ENCODE data around the gene DNAJB7. TPM values are rescaled to one million over a fixed set of nuclear protein-coding genes. Genes with fewer than 3 reads are reported as not detected.

DNAJB7 gene
- total and polyA plus RNA-seq, 2 of the 13 experiments (the other 11 are each of a cell fraction or from before 2014, with no cell fraction given): not detected

- TF ChIP-seq ZFY (CRISPR knock-in tag; IDR thresholded peaks at IDR 0.05) (no peak), ZBTB20 (CRISPR knock-in tag; IDR thresholded peaks at IDR 0.05; ENCODE audit: borderline replicate concordance, low read depth) (0 out of 2 replicates have a peak, but pooled peaks have one; percentile 13), ZBTB44 (CRISPR knock-in tag; IDR thresholded peaks at IDR 0.05) (no peak), MATR3 (CRISPR knock-in tag; IDR thresholded peaks at IDR 0.05) (no peak), TAF1 (CRISPR knock-in tag; IDR thresholded peaks at IDR 0.05) (no peak), ZBTB7A (CRISPR knock-in tag; IDR thresholded peaks at IDR 0.05) (no peak), HOXA7 (CRISPR knock-in tag; IDR thresholded peaks at IDR 0.05) (no peak), RFXAP (CRISPR knock-in tag; IDR thresholded peaks at IDR 0.05; ENCODE audit: borderline replicate concordance) (no peak), IKZF1 (IDR thresholded peaks at IDR 0.05) (no peak), ZEB1 (IDR thresholded peaks at IDR 0.05; ENCODE audit: insufficient replicate concordance, low read depth) (no peak), HMG20B (CRISPR knock-in tag; conservative IDR thresholded peaks at IDR 0.05) (no peak), ZNF329 (CRISPR knock-in tag; IDR thresholded peaks at IDR 0.05; ENCODE audit: low read depth) (0 out of 2 replicates have a peak, but pooled peaks have one; percentile 34), BRF2 (CRISPR knock-in tag; IDR thresholded peaks at IDR 0.05) (no peak), MXD3 (CRISPR knock-in tag; IDR thresholded peaks at IDR 0.05) (no peak), WIZ (CRISPR knock-in tag; IDR thresholded peaks at IDR 0.05) (no peak), HIC2 (CRISPR knock-in tag; IDR thresholded peaks at IDR 0.05; ENCODE audit: low read depth) (no peak), SNRNP70 (IDR thresholded peaks at IDR 0.05; ENCODE audit: low read depth, low read length) (no peak), ZNF143 (CRISPR knock-in tag; IDR thresholded peaks at IDR 0.05) (no peak)
- TF ChIP-seq, protein P1, sequence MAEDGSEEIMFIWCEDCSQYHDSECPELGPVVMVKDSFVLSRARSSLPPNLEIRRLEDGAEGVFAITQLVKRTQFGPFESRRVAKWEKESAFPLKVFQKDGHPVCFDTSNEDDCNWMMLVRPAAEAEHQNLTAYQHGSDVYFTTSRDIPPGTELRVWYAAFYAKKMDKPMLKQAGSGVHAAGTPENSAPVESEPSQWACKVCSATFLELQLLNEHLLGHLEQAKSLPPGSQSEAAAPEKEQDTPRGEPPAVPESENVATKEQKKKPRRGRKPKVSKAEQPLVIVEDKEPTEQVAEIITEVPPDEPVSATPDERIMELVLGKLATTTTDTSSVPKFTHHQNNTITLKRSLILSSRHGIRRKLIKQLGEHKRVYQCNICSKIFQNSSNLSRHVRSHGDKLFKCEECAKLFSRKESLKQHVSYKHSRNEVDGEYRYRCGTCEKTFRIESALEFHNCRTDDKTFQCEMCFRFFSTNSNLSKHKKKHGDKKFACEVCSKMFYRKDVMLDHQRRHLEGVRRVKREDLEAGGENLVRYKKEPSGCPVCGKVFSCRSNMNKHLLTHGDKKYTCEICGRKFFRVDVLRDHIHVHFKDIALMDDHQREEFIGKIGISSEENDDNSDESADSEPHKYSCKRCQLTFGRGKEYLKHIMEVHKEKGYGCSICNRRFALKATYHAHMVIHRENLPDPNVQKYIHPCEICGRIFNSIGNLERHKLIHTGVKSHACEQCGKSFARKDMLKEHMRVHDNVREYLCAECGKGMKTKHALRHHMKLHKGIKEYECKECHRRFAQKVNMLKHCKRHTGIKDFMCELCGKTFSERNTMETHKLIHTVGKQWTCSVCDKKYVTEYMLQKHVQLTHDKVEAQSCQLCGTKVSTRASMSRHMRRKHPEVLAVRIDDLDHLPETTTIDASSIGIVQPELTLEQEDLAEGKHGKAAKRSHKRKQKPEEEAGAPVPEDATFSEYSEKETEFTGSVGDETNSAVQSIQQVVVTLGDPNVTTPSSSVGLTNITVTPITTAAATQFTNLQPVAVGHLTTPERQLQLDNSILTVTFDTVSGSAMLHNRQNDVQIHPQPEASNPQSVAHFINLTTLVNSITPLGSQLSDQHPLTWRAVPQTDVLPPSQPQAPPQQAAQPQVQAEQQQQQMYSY (CRISPR knock-in tag; IDR thresholded peaks at IDR 0.05): peak; percentile 89
- TF ChIP-seq, protein P2, sequence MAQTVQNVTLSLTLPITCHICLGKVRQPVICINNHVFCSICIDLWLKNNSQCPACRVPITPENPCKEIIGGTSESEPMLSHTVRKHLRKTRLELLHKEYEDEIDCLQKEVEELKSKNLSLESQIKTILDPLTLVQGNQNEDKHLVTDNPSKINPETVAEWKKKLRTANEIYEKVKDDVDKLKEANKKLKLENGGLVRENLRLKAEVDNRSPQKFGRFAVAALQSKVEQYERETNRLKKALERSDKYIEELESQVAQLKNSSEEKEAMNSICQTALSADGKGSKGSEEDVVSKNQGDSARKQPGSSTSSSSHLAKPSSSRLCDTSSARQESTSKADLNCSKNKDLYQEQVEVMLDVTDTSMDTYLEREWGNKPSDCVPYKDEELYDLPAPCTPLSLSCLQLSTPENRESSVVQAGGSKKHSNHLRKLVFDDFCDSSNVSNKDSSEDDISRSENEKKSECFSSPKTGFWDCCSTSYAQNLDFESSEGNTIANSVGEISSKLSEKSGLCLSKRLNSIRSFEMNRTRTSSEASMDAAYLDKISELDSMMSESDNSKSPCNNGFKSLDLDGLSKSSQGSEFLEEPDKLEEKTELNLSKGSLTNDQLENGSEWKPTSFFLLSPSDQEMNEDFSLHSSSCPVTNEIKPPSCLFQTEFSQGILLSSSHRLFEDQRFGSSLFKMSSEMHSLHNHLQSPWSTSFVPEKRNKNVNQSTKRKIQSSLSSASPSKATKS (CRISPR knock-in tag; IDR thresholded peaks at IDR 0.05): peak; percentile 57; the same call in 1 of the 2 replicates
These were observed 5.9 kb downstream of the DNAJB7 start (continued) for GRCh38 chr22:40855979-40856512.

Data from HepG2 (cell line).